ENCODE results near the gene AFAP1. TPM values are rescaled to one million over a fixed set of nuclear protein-coding genes. Genes with fewer than 3 reads are reported as not detected.

The AFAP1 gene
- total and polyA plus RNA-seq, 2 of the 8 experiments (the other 6 are each of a cell fraction or from before 2014, with no cell fraction given), result 3.6 to 18.2 TPM

- no peak for TF ChIP-seq CHD7 (IDR thresholded peaks at IDR 0.05; ENCODE audit: insufficient replicate concordance, low read length)
Measured at GRCh38 chr4:7826909-7827306, 112.8 kb downstream of the AFAP1 start (continued).

Measured in H1 (cell line).